ENCODE results near the gene ZNG1A.
"Not testable (repeated sequence)": the region's sequence is repeated elsewhere in the genome, so short reads cannot be mapped to it uniquely, and the experiment has no call there.

Gene ZNG1A

DNA sequence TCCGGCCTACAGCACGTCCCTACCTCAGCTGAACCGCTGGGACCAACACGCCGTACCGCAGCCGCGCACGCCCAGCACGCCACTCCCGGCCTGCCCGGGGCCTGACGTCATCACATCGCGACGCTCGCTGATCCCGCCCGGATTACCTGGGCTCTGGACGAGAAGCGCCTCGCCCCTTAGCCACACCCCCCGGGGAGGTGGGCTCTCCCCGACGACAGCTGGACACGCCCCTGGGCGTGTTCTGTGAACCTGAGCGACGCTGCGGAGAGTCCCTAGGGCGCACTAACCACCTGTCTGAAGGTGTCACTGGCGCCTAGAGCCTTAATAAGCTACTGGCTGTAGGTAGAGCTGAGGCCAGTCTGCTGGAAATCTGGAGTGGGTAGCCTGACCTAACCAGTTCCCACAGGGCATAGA lies at the start of gene ZNG1A:
ZNG1A (minus strand) TSS at position 87 of the 414 bp plus-strand sequence. CDS start 87 bp downstream, outside the sequence.
- DNase-seq, result peak; percentile 87

DNA sequence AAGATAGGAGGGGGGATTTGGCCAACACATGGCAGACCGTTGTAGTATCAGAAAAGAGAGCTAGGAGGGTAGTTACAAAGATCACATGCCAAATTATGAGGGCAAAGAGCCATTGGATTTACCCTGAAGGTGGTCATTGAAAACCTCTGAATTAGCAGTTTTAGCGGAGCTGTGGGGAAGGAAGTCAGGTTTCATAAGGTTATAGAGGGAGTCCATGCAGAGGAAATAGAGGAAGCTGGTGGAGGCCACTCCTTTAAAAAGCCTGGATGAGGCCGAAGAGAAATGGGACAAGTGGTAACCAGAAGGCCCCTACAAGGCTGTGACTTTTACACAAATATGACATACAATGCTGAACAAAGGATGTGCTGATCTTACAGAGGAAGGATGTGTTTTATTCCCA lies 49.0 kb upstream of the ZNG1A start:
- no peak for DNase-seq

DNA sequence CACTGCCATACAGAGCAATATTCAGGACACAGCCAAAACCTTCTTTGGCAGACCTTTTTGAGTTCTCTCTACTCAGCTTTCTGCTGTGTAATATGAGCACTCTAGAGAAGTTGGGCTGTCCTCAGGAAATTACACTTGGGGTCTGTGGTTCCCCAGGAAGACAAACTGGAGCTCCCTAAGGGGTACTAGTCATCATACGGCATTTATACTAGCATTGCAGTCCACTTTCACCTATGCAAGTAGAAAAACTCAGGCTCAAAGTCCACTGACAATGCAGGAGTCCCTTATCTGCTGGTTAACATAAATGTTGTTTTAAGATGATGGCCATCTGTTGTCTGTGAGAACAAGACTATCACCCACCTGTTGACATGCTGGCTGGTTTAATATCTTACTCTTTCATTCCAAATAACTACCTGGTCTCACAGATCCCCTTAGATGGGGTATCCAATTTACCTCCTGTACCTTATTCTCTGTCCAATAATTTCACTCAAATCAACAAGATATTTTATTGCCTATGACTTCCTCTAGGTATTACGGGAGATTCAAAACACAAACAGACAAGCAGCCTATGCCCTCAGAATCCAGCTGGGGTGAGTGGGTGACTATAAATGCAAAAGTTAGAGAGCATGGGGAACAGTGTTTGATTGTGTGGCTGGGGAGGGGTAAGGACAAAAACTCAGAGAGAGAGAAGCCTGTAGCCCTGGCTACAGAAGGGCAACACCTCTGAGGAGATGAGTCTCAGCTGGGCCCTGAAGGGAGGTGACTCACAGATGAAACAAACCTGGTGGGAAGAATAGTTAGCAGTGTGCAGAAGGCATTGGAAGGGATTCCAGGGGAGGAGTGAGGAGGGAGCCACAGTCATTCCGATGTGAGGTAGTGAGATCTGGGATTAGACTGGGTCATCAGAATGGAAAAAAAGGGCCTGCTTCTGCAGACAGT lies 46.0 kb upstream of the ZNG1A start:
- DNase-seq, result peak; percentile 17

DNA sequence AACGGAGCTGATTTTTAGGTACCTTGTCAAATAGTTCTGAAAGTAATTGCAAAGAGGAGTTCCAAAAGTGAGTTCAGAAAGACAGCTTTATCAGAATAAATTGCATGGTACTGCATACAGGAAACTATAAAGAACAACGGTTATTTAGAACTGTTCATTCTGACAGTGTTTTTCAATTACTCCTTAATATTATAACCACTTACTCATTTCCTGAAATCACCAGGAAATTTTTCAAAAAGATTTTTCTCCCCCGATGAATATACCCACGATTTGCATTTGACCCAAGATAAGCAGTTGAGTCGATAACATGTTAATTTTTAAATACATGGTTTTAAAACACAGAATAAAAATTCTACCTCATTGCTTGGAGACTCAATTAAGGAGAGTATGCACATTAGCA lies 45.2 kb upstream of the ZNG1A start:
- DNase-seq, result no peak

DNA sequence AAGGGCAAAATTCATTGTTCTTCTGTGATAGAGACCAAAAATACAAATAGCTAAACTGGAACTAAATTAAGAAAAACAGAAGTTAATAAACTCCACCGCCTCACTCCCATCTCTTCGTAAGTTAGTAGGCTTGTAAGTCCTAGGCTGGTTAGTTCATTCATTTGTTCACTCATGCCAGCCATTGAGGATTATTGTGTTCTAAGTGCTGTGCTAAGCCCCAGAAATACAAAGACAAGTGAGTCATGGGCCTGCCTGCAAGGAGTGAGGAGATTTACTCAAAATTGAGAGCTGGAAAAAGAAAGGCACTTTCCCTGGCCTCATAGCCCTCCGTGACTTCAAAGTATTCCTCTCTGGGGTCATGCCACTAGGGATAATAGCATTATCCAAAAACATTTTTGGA lies 44.3 kb upstream of the ZNG1A start:
- no peak for DNase-seq

DNA sequence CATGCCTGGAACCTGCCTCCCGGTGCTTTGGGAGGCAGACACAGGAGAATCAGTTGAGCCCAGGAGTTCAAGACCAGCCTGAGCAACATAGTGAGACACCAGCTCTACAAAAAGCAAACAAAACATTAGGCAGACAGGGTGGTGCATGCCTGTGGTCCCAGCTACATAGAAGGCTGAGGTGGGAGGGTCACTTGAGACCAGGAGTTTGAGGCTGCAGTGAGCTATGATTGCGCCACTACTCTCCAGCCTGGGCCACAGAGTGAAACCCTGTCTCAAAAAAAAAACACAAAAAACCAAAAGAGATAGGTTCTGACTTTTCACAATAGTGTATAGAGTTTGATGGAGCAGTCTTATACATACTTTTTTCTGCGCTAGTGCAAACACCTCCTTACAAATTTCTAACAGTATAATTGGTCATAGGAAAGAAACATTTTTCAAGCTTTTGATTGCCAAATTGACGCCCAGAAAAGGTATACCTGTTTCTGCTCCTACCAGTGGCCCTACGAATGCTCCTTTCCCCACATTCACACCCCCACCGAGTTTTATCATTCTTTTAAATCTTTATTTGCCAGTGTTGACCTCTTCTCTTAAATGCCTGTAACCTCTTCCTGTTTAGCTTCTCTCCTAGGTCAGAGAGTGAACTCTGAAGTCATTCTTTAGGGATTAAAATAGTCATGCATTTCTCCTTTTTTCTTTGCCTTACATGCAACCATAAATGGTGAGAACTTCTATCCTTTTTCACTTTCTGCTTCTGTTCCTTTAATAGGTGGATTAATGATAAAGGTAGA lies 43.3 kb upstream of the ZNG1A start:
- DNase-seq, result peak; percentile 42

DNA sequence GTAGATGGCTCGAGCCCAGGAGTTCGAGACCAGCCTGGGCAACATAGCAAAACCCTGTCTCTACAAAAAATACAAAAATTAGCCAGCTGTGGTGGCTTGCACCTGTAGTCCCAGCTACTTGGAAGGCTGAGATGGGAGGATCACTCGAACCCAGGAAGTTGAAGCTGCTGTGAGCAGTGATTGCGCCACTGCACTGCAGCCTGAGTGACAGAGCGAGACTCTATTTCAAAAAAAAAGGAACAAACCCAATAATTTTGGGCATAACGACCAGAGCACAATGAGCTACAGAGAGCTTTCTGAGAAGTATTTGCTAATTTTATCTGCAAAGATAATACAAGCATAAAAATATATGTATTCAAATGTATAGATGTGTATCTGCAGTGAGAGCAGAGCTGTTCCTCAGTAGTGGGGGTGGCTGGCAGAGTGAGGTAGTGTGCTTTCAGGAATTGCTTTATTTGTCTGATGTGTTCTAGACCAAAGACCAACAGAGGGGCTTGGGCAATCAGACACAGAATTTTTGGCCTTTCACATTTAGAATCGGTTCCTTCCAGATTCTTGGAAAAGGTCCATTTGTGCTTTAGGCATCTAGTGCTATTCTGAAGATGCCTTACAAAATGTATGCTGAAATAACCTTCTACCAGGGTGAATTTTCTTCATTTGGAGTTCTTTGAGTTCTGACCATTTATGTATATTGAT lies 41.0 kb upstream of the ZNG1A start:
- DNase-seq, result no peak

DNA sequence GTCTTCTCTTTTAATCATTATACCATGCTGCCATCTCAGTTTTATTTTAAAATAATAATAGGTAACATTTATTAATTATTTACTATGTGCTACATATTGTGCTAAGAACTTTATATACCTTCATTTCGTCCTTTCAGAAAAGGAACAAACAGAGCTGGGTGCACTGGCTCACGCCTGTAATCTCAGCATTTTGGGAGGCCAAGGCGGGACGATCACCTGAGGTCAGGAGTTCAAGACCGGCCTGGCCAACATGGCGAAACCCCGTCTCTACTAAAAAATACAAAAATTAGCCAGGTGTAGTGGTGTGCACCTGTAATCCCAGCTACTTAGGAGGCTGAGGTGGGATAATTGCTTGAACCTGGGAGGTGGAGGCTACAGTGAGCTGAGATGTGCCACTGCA lies 40.2 kb upstream of the ZNG1A start:
- not testable (repeated sequence) for DNase-seq

DNA sequence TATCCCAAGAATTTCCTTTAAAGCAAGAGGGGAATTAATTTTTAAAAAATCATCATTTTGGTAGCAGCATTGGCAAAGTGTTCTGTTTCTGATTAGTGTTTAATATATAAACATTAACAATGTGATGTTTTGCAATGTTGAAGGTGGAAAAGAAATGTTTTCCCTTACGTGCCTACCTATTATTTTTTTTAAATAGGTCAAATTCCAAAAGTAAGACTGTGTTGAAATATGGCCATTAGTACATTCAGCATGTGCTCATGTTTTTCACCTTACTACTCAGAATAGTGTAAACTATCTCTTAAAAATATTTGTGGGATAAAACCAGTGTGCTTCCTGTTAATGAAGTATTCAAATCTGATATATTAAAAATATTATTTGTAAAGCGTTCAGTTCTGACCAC lies 39.1 kb upstream of the ZNG1A start:
- no peak for DNase-seq

DNA sequence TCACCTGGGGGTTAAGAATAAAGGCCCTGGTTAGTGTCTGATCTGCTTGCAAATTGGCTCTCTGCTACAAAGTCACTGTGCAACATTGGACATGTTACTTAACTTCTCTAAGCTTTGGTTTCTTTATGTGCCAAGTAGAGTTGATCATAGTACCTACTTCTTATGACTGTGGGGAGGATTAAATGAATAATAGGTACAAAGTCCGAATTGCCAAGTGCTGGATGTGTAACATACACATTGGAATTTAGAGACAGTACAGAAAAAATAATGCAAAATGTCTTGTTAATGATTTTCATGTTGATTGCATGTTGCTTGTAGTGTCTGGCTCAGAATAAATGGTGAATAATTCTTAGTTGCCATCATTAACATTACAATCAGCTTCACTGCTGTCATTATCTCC lies 38.0 kb upstream of the ZNG1A start:
- no peak for DNase-seq

DNA sequence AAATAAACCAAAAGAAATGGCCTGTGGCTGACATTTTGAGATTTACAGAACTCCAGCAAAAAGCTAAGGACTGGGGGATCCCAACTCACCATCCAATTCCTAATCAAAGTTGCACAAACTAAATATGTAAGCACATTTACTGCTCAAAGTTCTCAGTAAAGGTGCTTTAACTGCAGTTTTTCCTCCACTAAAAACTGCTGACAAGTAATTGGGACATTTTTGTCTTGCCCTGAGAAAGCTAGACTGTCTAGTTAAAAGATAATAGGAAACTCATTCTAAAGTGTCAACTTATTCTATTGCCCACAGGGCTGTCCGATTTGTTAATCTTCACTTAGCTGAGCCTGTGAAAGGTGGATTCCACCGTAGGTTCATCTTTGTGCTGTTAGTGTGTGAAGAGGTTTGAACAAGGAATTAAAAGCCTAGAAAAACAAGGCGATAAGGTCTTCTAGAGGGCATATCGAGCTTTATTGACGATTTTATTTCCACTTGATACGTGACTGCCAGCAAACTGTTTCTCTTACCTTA lies 36.8 kb upstream of the ZNG1A start:
- DNase-seq, result no peak

DNA sequence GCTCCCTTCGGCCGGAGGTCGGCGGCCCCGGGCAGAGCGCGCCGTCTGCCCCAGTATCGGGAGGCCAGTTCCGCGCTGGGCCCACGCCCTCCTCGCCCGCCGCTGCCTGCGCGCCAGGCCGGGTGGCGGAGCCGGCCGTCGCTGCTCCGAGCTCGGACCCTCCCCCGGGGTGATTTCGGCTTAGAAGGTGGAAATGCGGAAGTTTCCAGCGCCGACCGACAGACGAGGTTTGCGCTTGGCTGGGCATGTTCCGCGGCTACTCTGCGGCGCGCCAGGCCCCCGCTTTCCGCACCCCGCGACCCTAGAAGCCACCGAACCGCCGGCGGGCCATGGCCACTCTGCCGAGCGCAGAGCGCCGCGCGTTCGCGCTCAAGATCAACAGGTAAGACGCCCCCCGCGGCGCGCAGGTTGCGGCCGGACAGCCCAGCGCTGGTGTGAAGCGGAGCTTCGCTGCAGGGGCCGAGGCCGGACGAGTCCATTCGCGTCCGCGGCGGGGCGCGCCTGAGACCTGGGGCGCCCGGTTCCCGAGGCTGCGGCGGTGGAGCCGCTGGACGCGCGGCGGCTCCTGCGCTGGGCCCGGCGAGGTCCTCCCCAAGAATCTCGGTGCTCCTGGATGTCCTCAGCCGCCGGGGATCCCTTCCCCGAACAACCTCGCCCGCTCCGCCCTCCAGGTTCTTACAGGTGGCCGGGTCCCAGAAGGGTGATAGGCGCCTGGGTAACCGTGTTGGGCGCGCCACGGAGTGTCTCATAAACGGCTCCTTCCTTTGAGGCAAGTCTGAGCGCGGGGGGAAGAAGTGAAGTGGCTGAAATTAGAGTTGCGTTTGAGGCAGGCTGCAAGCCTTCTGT lies 36.0 kb upstream of the ZNG1A start, which contains the start of gene DOCK8:
DOCK8 (plus strand) TSS at position 218 of the 846 bp plus-strand sequence; CDS start at position 330, 112 bp downstream.
- peak; percentile 74 for DNase-seq

DNA sequence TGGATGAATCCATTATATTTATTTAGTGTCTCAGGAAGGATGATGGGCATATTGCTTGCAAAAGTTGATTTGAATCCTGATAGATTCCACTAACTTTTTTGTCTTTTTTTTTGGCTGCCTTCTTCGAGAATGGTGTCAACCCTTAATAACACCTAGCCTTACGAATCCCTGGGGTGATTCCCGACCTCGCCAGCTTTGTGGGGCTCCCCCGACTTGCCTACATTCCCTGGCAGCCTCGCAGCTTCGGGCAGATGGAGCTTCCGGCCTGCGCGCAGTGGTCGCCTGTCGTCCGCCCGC lies 35.4 kb upstream of the ZNG1A start:
- no peak for DNase-seq

DNA sequence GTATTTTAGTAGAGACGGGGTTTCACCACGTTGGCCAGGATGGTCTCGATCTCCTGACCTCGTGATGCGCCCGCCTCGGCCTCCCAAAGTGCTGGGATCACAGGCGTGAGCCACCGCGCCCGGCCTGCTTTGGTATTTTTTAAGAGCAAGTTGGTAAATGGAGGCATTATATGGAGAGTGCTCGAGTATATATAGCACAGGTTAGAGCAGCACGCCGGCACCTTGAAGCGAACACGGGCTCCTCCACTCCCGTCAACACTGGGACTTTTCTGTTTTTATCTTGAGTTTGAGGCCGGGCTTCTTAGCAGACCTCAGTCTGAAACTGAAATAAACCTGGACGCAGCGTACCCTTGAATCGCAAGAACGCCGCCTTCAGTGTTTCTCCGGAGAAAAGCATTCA lies 35.0 kb upstream of the ZNG1A start:
- DNase-seq, result not testable (repeated sequence)

DNA sequence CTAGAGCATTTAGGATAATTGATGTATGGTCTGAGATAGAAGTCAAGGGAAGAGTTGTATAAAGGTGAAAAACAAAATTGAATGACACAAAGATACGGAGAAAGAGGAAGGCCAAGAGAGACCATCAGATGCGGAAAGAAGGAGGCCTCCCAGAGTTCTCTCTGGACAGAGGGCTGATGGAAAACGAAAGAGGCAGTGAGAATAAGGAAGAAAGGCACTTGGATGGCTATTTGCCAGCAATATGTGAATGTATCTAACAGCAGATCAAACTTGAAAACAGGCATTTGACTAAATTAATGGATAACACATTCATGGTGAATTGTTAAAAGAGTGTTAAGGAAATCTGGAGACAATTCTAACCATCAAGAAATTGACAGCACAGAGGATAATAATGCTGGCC lies 33.4 kb upstream of the ZNG1A start:
- no peak for DNase-seq

DNA sequence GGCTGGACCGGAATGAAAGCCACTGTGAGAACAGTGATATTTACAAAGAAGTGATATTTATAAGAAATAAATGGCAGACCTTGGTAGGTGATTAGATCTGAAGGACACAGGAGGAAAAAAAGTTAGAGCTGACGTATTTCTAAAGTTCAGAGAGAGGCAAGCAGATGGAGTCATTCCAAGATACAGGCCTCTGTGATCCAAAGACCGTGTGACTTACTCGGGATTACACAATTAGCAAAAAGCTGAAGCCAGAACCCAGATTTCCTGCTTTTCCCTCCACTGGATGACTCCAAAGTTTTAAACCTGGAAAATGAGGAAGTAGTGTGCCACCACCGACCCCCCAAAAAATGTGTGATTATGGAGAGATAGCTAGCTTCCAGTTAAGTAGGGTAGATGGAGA lies 32.7 kb upstream of the ZNG1A start:
- no peak for DNase-seq

DNA sequence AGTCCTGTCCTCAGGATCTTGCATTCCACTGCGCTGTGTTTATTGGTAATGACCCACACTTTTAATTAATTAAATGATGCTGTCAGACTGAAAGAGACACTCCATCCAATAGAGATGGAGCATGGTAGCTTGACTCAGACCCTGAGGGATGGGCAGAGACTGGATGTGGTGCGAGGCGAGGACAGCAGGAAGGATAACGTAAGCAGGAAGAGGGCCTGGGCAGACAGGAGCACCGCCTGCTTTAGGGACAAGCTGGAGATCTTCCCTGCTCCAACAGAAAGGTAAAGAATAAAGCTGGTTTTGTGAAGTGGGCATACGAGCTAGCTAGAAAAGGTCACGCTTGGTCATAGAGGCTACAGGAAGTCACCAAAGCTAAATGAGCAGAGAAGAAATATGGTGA lies 32.2 kb upstream of the ZNG1A start:
- no peak for DNase-seq

DNA sequence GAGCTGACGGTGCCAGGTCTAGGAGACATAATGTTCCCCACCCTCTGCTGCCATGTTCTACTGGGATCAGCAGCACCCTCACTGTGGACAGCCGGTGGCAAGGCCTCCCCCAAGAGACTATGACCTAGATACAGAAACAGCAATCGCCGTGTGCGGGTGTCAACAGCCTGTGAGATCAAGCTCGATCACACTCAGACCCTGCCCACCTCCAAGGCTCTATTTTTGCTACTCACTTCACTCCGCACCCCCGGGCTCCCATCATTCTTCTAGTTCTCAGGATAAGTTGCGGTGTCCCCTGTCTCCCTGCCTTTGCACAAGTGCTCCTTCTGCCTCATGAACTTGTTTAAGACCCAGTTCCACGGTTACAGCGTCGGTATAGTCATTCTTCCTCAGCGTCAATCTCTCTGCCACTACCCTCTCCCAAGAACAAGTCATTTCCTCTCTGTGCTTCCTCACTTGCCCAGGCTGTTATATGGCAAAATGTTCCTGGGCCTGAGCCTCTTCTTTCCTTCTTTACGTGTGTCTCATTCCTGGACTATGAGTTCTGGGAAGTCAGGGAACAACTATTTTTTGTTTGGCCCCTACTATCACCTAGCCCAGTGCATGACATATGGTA lies 30.4 kb upstream of the ZNG1A start:
- no peak for DNase-seq

DNA sequence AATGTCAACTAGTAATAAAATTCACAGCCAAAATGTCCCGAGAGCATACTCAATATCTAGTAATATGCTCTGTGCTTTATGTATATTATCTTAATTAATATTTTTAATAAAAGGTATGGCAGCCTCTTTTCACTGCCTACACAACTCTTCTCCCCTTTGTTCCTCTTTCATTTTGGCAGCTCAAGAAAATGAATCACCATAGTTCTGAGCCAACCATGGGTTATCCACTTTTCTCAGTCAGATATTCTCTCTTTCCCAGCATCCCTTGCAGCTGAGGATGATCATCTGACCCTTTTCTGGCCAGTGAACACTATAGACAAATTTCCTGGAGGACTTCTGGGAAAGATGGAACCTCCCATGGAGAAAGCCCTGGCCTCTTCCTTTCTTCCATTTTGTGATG lies 27.6 kb upstream of the ZNG1A start:
- DNase-seq, result no peak

DNA sequence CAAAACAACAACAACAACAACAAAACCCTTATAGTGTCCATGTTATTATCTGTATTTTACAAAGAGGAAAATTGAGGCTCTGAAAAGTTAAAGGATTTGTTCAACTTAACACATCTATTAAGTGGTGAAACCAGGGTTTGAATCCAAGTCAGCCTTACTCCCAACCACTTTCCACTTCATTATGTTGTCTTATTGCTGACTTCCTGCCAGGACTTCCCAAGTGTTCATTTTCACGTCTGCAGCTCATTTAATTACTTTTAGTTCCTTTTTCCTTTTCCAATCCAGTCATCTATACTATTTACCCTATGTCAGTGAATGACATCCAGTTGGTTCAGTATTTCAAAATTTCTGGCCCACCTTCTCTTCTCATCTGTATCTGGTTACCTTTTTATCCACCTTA lies 20.7 kb upstream of the ZNG1A start:
- DNase-seq, result not testable (repeated sequence)

DNA sequence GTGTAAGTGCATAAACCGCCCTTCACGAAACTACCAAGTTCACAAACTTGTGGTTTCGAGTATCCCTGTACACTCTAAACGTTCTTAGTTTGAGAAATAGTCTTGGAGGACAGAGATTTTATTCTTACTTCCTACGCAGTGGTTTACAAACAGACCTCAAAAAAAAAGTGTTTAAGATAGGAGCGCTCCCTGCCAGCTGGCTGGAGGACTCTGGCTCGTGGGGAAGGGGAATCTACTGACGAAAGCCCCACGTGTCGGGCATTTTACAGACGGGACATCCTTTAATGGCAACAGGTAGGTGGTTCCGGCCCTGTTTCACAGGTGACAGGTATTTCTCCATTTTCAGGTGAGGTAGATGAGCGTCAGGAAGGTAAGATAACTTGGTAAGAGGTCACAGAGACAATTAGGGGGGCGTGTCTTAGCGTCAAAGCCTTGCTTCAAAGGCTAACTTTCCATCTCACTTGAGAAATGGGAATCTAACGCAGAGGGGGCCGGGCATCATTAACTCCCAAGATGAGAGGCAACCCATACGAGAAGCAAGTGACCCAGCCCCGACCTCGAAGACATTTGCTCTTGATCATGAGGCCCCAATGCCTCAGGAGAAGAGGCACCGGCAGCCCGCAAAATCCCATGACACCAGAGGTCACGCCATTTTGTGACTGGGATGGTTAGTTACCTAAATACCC lies 573 bp downstream of the ZNG1A start:
- peak; percentile 6 for DNase-seq

Data from activated CD4-positive, alpha-beta T cell treated with anti-CD3 and anti-CD28 coated beads, Interleukin-10, Interleukin-2, amounts not matched to agents 100 ng/mL and 50 ng/mL, durations not matched to agents 16 hours and 8 hours (primary cell).